K562 (cell line): ENCODE measurements around the gene LRMDA. TPM values are rescaled to one million over a fixed set of nuclear protein-coding genes. Genes with fewer than 3 reads are reported as not detected.

ENCODE experiments used
- CUX1 ChIP-seq: fragments of 200-800 bp; sonication (Bioruptor generic); IDR thresholded peaks from 2 replicates; pipeline ENCODE4 v1.6.1; 2016; ENCODE audit warnings: missing genetic modification characterization, missing compliant biosample characterization
- GTF2F1 ChIP-seq: IDR thresholded peaks from 2 replicates; pipeline ENCODE4 v1.6.1; 2011; ENCODE audit warnings: low read depth, low read length, improper control_type of control experiment
- KLF1 ChIP-seq: fragments of 450-650 bp; IDR thresholded peaks from 2 replicates; pipeline ENCODE4 v1.6.1; 2016; ENCODE audit warnings: missing genetic modification characterization, missing compliant biosample characterization
- RBFOX2 ChIP-seq: fragments of 200-400 bp; formaldehyde crosslinking; IDR thresholded peaks from 2 replicates; pipeline ENCODE4 v1.6.1; 2017; ENCODE audit warnings: low read depth, mild to moderate bottlenecking, low read length, moderate library complexity
- TAL1 ChIP-seq: fragments of 450-650 bp; IDR thresholded peaks from 2 replicates; pipeline ENCODE4 v1.6.1; 2016; ENCODE audit warnings: mild to moderate bottlenecking
- ZSCAN29 ChIP-seq: fragments of 450-650 bp; IDR thresholded peaks from 2 replicates; pipeline ENCODE4 v1.6.1; 2017
- polyA plus RNA-seq, 8 experiments: library from polyadenylated mRNA; depleted of rRNA in 4 of 8; stranded (reverse) in 5 of 8; unstranded in 3 of 8; fragments of >200 nt; fragmentation: Nextera tagmentation in 2 of 8; fragmentation: Illumina TruSeq in 1 of 8; extraction: Ambion mirVana in 2 of 8; extraction: Trizol in 1 of 8; gene quantifications; 2 replicates each; pipeline versions ENCODE4 v1.2.1 to v1.2.3, GENCODE V29; 2011 to 2014; ENCODE audit warnings: inconsistent platforms in 1 of 8, missing spikeins in 1 of 8
- total RNA-seq, 7 experiments: library from RNA; depleted of rRNA in 6 of 7; stranded (reverse); fragments of >200 nt in 6 of 7; fragmentation: Illumina TruSeq in 2 of 7; extraction: Trizol in 2 of 7; gene quantifications; 2 replicates each; pipeline versions ENCODE4 v1.2.1 to v1.2.3, GENCODE V29; 2011 to 2021; ENCODE audit warnings: low replicate concordance in 1 of 7

LRMDA gene
- total and polyA plus RNA-seq, 9 of the 15 experiments (the other 6 are each of a cell fraction or from before 2014, with no cell fraction given), result 0.25 TPM; not detected in 8

GRCh38 chr10:76357726-76358415 is 926.4 kb downstream of the LRMDA start (continued):
- TF ChIP-seq CUX1 (no peak), GTF2F1 (no peak), RBFOX2 (no peak), ZSCAN29 (no peak), TAL1 (no peak), KLF1 (no peak)
